OCI-M1 (cell line): ENCODE measurements around the gene RETREG3.
"Not testable (repeated sequence)": the region's sequence is repeated elsewhere in the genome, so short reads cannot be mapped to it uniquely, and the experiment has no call there.

Experiments used
- DNase-seq: peaks from one replicate; lab custom pipeline; 2025; lab: John Stamatoyannopoulos, UW

RETREG3 gene

GRCh38 chr17:42612013-42612412, 2.8 kb upstream of the RETREG3 start:
- DNase-seq = no peak

DNA sequence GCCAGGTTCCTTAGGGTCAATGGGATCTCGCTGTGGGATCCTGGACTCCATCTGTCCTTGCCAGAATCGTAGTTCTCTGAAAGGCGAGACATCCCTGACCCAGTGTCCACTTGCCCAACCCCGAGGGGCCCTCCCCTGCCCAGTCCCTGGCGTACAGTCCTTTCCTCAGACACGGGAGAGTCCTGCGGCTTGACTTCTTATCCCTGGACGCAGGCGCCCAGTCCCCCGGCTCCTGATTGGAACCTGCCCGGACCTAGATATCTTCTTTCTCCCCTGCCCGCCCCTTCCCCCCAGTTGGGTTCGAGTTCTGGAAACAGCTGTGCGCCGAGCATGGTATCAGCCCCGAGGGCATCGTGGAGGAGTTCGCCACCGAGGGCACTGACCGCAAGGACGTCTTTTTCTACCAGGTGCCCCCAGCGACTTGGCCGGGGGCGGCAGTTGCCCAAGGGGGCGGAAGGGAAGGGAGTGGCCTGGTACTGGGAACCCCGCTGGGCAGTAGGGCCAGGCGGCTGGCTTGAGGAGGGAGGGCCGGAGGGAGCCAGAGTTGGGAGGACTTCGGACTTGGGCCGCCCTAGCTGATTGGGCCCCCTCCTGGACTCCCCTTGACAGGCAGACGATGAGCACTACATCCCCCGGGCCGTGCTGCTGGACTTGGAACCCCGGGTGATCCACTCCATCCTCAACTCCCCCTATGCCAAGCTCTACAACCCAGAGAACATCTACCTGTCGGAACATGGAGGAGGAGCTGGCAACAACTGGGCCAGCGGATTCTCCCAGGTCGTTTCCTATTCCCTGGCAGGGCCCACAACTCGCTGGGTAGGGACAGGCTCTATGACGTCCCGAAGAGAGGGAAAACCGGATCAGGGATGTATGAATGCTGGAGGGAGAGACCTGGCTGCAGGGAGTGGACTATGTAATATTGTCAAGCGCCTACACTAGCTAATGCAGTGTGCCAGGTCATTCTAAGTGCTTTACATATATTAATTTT, 934 bp upstream of the RETREG3 start:
- not testable (repeated sequence) for DNase-seq

GRCh38 chr17:42608305-42609181, 631 bp downstream of the RETREG3 start:
- peak; percentile 57 for DNase-seq

- DNase-seq = no peak
These were observed 1.4 kb downstream of the RETREG3 start for GRCh38 chr17:42607769-42608168.

DNA sequence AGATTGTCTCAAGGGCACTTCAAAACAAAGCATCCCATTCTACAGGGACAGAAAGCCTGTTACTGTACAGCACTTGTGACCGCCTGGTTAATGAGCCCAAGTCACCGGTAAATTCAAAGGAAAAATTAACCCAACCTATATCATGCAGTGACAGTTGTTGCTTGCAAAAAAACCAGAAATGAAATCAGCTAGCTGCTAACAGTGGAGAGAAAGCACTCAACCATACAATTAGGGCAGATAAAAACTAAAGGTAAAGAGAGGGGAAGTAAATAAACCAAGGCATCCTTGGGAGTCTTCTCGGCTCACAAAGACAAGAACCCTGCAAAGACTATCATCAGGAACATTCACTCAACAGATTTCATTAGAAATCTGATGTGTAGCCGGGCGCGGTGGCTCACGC, 5.9 kb downstream of the RETREG3 start:
- no peak for DNase-seq

- no peak for DNase-seq
These were observed 10.3 kb downstream of the RETREG3 start for GRCh38 chr17:42598905-42599304.

GRCh38 chr17:42596386-42596785, 12.8 kb downstream of the RETREG3 start:
- DNase-seq = no peak

DNA sequence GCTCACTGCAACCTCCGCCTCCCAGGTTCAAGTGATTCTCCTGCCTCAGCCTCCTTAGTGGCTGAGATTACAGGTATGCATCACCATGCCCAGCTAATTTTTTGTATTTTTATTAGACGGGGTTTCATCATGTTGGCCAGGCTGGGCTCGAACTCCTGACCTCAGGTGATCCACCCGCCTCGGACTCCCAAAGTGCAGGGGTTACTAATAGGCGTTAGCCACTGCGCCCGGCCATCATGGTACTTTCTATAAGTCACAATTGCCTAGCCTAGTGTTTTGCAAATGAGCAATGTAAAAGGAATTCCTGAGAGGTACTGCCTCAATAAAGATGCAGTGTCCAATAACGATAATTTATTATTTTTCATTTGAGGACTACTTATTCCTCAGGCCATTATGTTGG, 17.8 kb downstream of the RETREG3 start:
- no peak for DNase-seq

DNA sequence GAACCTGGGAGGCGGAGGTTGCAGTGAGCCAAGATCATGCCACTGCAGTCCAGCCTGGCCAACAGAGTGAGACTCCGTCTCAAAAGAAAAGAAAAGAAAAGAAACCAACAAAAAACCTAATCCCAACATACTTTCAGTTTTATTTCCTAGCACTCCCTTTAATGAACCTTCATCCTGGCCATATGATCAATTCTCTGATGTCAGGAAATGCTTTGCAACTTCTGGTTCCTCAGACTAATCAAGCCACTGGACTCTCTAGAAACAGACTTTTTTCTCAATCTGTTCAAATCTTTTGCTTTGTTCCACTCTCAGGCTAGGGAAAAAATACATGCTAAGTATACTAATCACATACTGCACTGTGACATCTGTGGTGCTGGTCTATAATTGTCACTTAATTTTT, 18.3 kb downstream of the RETREG3 start:
- DNase-seq = no peak

GRCh38 chr17:42586514-42587230, 22.5 kb downstream of the RETREG3 start:
- DNase-seq = no peak

DNA sequence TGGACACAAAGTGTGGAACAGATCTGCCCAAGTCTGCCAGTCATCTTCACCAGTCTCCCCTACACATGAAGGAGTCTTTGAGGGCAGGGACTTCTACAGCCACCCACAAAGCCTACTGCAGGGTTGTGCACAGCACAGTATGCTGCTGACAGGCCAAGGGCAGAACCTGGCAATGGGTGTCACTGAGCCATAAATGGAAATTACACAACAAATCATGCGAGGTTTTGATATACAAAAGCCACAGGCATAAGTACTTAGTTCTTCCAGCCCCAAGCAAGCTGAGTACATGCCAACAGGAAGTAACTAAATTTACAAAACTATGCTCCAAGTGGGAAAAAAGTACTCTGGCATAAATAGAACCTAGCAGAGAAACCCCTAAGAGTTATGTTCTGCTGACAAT, 23.8 kb downstream of the RETREG3 start:
- no peak for DNase-seq

GRCh38 chr17:42584880-42585279, 24.3 kb downstream of the RETREG3 start:
- DNase-seq = no peak

DNA sequence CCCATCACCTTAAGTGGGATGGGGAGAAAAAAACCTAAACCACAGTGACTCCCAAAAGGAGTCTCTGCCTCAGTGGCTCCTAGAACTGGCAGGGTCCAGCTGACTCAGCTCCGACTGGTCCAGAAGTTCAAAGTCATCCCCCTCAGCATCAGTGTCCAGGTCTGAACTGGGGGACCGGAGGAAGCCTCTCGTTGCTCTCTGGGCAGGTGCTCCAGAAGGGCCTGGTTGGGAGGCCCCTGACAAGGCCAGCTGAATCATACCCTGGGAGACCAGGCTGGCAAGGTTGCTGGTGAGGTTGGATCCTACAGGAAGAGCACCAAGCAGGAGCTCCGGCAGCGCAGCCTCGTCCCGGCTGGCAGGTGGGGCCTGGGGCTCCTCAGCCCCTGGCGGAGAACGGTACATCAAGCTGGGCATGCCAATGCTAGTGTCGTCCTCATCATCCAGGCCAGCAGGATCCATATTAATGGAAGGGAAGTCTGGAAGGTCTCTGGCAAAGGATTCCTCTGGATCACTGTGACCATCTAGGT, 27.4 kb downstream of the RETREG3 start:
- no peak for DNase-seq

DNA sequence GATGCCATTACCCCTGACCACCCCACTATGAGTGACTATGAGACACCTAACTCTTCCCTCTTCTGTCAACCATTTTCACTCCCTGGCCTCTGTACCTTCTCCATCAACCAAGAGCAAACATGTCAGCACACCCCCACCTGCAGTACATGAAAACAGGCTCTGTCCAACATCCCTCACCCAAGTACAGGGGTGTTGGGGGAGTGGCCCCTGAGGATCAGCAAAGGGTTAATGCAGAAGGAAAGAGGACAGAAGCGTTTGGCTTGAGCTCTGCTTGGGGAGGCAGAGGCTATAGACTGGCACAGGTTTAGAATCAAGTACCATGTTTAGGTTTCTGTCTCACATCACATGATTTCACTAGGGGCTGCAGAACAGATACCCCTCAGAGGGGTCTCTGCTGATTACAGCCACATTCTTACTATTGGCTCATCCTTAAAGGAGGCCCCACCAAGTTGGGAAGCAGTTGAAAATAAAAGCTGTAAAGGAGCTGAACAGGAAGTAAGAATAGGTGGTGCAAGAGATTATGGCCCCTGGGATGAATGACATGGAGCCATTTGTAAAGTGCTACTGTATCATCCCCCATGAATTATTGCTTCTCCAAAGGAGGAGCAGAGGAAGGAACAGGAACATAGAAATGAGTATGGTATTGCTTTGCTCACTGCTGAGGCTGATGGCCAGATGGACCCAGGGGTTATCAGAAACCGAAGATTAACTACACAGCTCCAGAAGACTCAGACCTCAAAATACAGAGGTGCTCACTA, 29.2 kb downstream of the RETREG3 start:
- DNase-seq = no peak

DNA sequence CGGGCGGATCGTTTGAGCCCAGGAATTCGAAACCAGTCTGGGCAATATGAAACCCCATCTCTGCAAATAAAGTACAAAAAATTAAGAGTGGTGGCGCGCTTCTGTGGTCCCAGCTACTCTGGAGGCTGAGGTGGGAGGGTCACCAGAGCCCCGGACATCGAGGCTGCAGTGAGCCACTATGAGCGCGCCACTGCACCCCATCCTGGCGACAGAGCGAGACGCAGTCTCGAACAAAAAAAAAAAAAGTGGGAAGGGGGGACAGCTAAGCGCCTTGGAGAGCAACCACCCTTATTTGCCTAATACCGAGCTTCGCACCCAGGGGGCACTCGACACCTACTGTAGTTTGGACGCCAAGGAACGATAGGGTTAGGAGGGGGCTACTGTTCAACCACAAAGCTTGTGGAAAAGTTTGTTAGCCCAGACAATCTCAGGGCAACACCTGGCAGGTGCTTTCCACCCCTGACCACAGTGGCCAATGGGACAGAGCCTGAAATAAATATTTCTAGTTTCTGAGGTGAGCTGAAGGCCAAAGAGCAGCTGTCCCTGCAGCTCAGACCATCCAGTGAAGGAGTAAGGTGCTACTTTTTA, 30.8 kb downstream of the RETREG3 start:
- DNase-seq = peak; percentile 95

- DNase-seq = peak; percentile 98
These were observed 31.5 kb downstream of the RETREG3 start, which contains the start of gene PSMC3IP for GRCh38 chr17:42577532-42578281. PSMC3IP (minus strand) TSS chr17:42577729; CDS start chr17:42577686, 43 bp downstream.

- peak; percentile 39 for DNase-seq
These were observed 32.0 kb downstream of the RETREG3 start for GRCh38 chr17:42577140-42577531.

DNA sequence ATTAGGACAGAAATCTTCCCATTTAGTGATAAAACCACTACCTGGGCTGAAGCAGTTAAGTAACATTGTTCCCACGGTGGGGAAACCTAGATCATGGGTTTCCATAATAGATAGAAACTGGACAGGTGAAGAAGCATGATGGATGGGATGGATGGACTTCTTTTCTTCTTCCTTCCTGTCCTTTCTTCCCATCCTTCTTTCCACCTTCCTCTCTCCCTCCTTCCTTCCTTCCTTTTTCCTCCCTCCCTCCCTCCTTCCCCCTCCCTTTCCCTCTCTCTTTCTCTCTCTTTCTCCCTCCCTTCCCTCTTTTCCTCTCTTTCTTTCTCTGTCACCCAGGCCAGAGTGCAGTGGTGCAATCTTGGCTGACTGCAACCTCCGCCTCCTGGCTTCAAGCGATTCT, 34.7 kb downstream of the RETREG3 start:
- DNase-seq = no peak

GRCh38 chr17:42573095-42573494, 36.1 kb downstream of the RETREG3 start:
- no peak for DNase-seq
